LNCaP clone FGC (cell line): Measurements from ENCODE around the gene SOCS7.

Experiments used
- DNase-seq: peaks from one replicate; pipeline ENCODE4 v3.0.0-alpha.2; 2011; ENCODE audit warnings: low read depth
- H3K4me3 ChIP-seq: 2 replicates; pipeline ENCODE4 v1.5.1; 2011; ENCODE audit warnings: mild to moderate bottlenecking, low read depth, low read length, control low read depth
- CTCF ChIP-seq: IDR thresholded peaks from 2 replicates; pipeline ENCODE4 v1.5.1; 2012; ENCODE audit warnings: mild to moderate bottlenecking; ENCODE audit not compliant: control insufficient read depth, insufficient read depth; ENCODE audit errors: extremely low read depth

SOCS7 gene

GRCh38 chr17:38439436-38439835 lies 87.8 kb downstream of the SOCS7 start:
- H3K4me3 ChIP-seq: no peak overlapping the region
- TF ChIP-seq CTCF: no peak
- DNase-seq: no peak

- no peak overlapping the region for H3K4me3 ChIP-seq
- no peak for DNase-seq
- no peak for TF ChIP-seq CTCF
Measured at GRCh38 chr17:38440614-38441397, 89.2 kb downstream of the SOCS7 start.

GRCh38 chr17:38441429-38442061 lies 89.9 kb downstream of the SOCS7 start:
- no peak for DNase-seq
- H3K4me3 ChIP-seq: no peak overlapping the region
- TF ChIP-seq CTCF: no peak

GRCh38 chr17:38442548-38442947 lies 90.9 kb downstream of the SOCS7 start:
- DNase-seq: no peak
- no peak for TF ChIP-seq CTCF
- H3K4me3 ChIP-seq: no peak overlapping the region

- no peak overlapping the region for H3K4me3 ChIP-seq
- DNase-seq: no peak
- no peak for TF ChIP-seq CTCF
Measured at GRCh38 chr17:38443356-38444031, 91.8 kb downstream of the SOCS7 start.

GRCh38 chr17:38444151-38444550 lies 92.5 kb downstream of the SOCS7 start:
- peak; percentile 4 for DNase-seq
- peak; percentile 91 for TF ChIP-seq CTCF
- no peak overlapping the region for H3K4me3 ChIP-seq
